Testis (tissue), 2 donors: ENCODE results near the gene MTRFR.

Experiments
- CTCF ChIP-seq, 3 experiments: fragments of 450-650 bp in 2 of 3; fragments of 200-600 bp in 1 of 3; sonication (generic) in 1 of 3; IDR thresholded peaks; one replicate each; pipeline ENCODE4 v1.5.1; 2016 to 2019; ENCODE audit warnings: antibody characterized with exemption in 3 of 3, mild to moderate bottlenecking in 2 of 3, moderate library complexity in 1 of 3
- POLR2A ChIP-seq: fragments of 450-650 bp; IDR thresholded peaks from one replicate; pipeline ENCODE4 v1.6.1; 2017; ENCODE audit warnings: antibody characterized with exemption, mild to moderate bottlenecking, moderate library complexity

- TF ChIP-seq CTCF (IDR thresholded peaks at IDR 0.05) (no peak), POLR2A (no peak)
These were observed 56.7 kb downstream of the MTRFR start for GRCh38 chr12:123289911-123290310.
